Brain microvascular endothelial cell (primary cell): ENCODE measurements around the gene GALNT18.

Experiments used
- DNase-seq: peaks from one replicate; pipeline ENCODE4 v3.0.0-alpha.2; 2020
- H3K27ac ChIP-seq: fragments of 250-450 bp; sonication (Bioruptor Pico); 2 replicates; pipeline ENCODE4 v1.5.1; 2020; ENCODE audit warnings: mild to moderate bottlenecking, moderate library complexity
- H3K27me3 ChIP-seq: fragments of 250-450 bp; sonication (Bioruptor Pico); replicated peaks from 2 replicates; pipeline ENCODE4 v1.5.1; 2020; ENCODE audit warnings: mild to moderate bottlenecking
- H3K36me3 ChIP-seq: fragments of 250-450 bp; sonication (Bioruptor Pico); replicated peaks from 2 replicates; pipeline ENCODE4 v1.5.1; 2020; ENCODE audit warnings: mild to moderate bottlenecking
- H3K4me3 ChIP-seq: 2 replicates; pipeline ENCODE4 v1.5.1; 2011; ENCODE audit warnings: low read depth, mild to moderate bottlenecking, control low read depth, low read length, moderate library complexity
- CTCF ChIP-seq: IDR thresholded peaks from 2 replicates; pipeline ENCODE4 v1.5.1; 2011; ENCODE audit warnings: low read depth, mild to moderate bottlenecking, moderate library complexity, low read length, control low read depth, inconsistent platforms; ENCODE audit errors: missing control alignments
- in situ Hi-C: cut with HindIII; loops from 2 replicates; pipeline ENCODE4 v1.10.0; 2017; ENCODE audit warnings: low sequenced_read_pairs, low pct_ligation_motif_present

Gene GALNT18

GRCh38 chr11:11588243-11588642 is 33.6 kb downstream of the GALNT18 start:
- Histone ChIP-seq H3K27ac (no peak overlapping the region), H3K36me3 (no peaks in the 10 kb centered on the region), H3K4me3 (no peak overlapping the region), H3K27me3 (no peaks in the 10 kb centered on the region)
- DNase-seq: no peak
- in situ Hi-C loops: no loop called here
- TF ChIP-seq CTCF: no peak

- Histone ChIP-seq H3K27me3 (peaks cover 2% of the 10 kb centered on the region), H3K36me3 (no peaks in the 10 kb centered on the region), H3K4me3 (no peak overlapping the region), H3K27ac (no peak overlapping the region)
- TF ChIP-seq CTCF: no peak
- in situ Hi-C loops: no loop called here
- DNase-seq: no peak
Measured at GRCh38 chr11:11587122-11587521, 34.7 kb downstream of the GALNT18 start.

- TF ChIP-seq CTCF: no peak
- no peak overlapping the region for H3K4me3 ChIP-seq
- peaks cover 2% of the 10 kb centered on the region for H3K27me3 ChIP-seq
- in situ Hi-C loops: no loop called here
- H3K27ac ChIP-seq: no peak overlapping the region
- no peaks in the 10 kb centered on the region for H3K36me3 ChIP-seq
- DNase-seq: no peak
Measured at GRCh38 chr11:11586465-11586864, 35.3 kb downstream of the GALNT18 start.

DNA sequence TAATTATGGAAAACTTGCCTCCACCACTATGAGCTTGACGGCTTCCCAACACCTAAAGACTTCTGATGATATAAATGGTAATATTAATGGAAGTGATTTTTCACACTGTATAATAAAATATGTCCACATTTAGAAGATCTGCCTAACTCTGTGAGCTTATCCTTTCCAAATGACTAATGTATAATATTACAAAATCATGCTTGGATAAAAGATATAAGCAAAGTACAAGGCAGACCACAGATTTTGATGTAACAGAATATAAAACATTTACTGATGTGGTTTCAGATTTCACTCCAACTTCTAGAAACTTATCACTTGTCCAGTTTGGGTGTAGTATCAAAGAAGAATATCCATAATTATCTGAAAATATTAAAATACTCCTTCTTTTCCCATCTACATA is 36.9 kb downstream of the GALNT18 start:
- no peak for TF ChIP-seq CTCF
- Histone ChIP-seq H3K4me3 (no peak overlapping the region), H3K27me3 (peaks cover 2% of the 10 kb centered on the region), H3K36me3 (no peaks in the 10 kb centered on the region), H3K27ac (peak overlapping the region; percentile 9)
- in situ Hi-C loops: no loop called here
- DNase-seq: no peak

GRCh38 chr11:11584530-11584810 is 37.3 kb downstream of the GALNT18 start:
- H3K27me3 ChIP-seq: peaks cover 2% of the 10 kb centered on the region
- DNase-seq: peak; percentile 83
- H3K27ac ChIP-seq: peak overlapping the region; percentile 9
- in situ Hi-C loops: no loop called here
- no peaks in the 10 kb centered on the region for H3K36me3 ChIP-seq
- H3K4me3 ChIP-seq: no peak overlapping the region
- TF ChIP-seq CTCF: no peak

- no peak overlapping the region for H3K4me3 ChIP-seq
- TF ChIP-seq CTCF: no peak
- peaks cover 2% of the 10 kb centered on the region for H3K27me3 ChIP-seq
- no peak for DNase-seq
- no peaks in the 10 kb centered on the region for H3K36me3 ChIP-seq
- in situ Hi-C loops: no loop called here
- H3K27ac ChIP-seq: no peak overlapping the region
Measured at GRCh38 chr11:11583801-11584529, 37.8 kb downstream of the GALNT18 start.
